ENCODE data around the gene SPO11. TPM values are rescaled to one million over a fixed set of nuclear protein-coding genes. Genes with fewer than 3 reads are reported as not detected.

Gene SPO11
- polyA plus RNA-seq, 1 experiment: not detected

GRCh38 chr20:57298457-57298856 lies 31.1 kb upstream of the SPO11 start:
- Histone ChIP-seq H3K4me3 (ENCODE audit: low read depth, low read length) (no peak overlapping the region), H3K27me3 (ENCODE audit: control insufficient read depth, insufficient read depth, low read length) (peaks cover 6% of the 10 kb centered on the region; the same call in 1 of the 2 replicates), H3K36me3 (ENCODE audit: control insufficient read depth, insufficient read depth, low read length) (no peaks in the 10 kb centered on the region)
- no peak for DNase-seq (ENCODE audit: low read depth)
- ChIA-PET CTCF (no interaction called here), POLR2A (no interaction called here)
- TF ChIP-seq CTCF (IDR thresholded peaks at IDR 0.05; ENCODE audit: insufficient read depth, low read depth, low read length): no peak

GRCh38 chr20:57301026-57301425 lies 28.6 kb upstream of the SPO11 start:
- H3K4me3 ChIP-seq (ENCODE audit: low read depth, low read length): no peak overlapping the region
- H3K27me3 ChIP-seq (ENCODE audit: control insufficient read depth, insufficient read depth, low read length): peaks cover 3% of the 10 kb centered on the region; the same call in 1 of the 2 replicates
- POLR2A ChIA-PET: no interaction called here
- no peak for TF ChIP-seq CTCF (IDR thresholded peaks at IDR 0.05; ENCODE audit: insufficient read depth, low read depth, low read length)
- no peaks in the 10 kb centered on the region for H3K36me3 ChIP-seq (ENCODE audit: control insufficient read depth, insufficient read depth, low read length)
- DNase-seq (ENCODE audit: low read depth): no peak
- CTCF ChIA-PET: no interaction called here

GRCh38 chr20:57306747-57307146 lies 22.9 kb upstream of the SPO11 start:
- no peak for DNase-seq (ENCODE audit: low read depth)
- Histone ChIP-seq H3K4me3 (ENCODE audit: low read depth, low read length) (no peak overlapping the region), H3K27me3 (ENCODE audit: control insufficient read depth, insufficient read depth, low read length) (peaks cover 4% of the 10 kb centered on the region), H3K36me3 (ENCODE audit: control insufficient read depth, insufficient read depth, low read length) (no peaks in the 10 kb centered on the region)
- ChIA-PET POLR2A (no interaction called here), CTCF (interaction anchor here (1.4 kb wide), 1 partner anchor 24 kb away, joined by 4 read pairs; no protein-coding TSS in a partner anchor)
- no peak for TF ChIP-seq CTCF (IDR thresholded peaks at IDR 0.05; ENCODE audit: insufficient read depth, low read depth, low read length)

GRCh38 chr20:57308451-57309271 lies 20.9 kb upstream of the SPO11 start:
- no peak for TF ChIP-seq CTCF (IDR thresholded peaks at IDR 0.05; ENCODE audit: insufficient read depth, low read depth, low read length)
- H3K27me3 ChIP-seq (ENCODE audit: control insufficient read depth, insufficient read depth, low read length): peaks cover 4% of the 10 kb centered on the region
- ChIA-PET POLR2A (no interaction called here), CTCF (interaction anchor here (1.3 to 1.7 kb wide), 2 partner anchors 14 to 216 kb away, joined by 3 read pairs; no protein-coding TSS in a partner anchor)
- no peak overlapping the region for H3K4me3 ChIP-seq (ENCODE audit: low read depth, low read length)
- H3K36me3 ChIP-seq (ENCODE audit: control insufficient read depth, insufficient read depth, low read length): no peaks in the 10 kb centered on the region
- DNase-seq (ENCODE audit: low read depth): no peak

GRCh38 chr20:57309544-57310115 lies 20.0 kb upstream of the SPO11 start:
- Histone ChIP-seq H3K27me3 (ENCODE audit: control insufficient read depth, insufficient read depth, low read length) (peaks cover 5% of the 10 kb centered on the region), H3K36me3 (ENCODE audit: control insufficient read depth, insufficient read depth, low read length) (no peaks in the 10 kb centered on the region), H3K4me3 (ENCODE audit: low read depth, low read length) (no peak overlapping the region)
- POLR2A ChIA-PET: no interaction called here
- no peak for DNase-seq (ENCODE audit: low read depth)
- no peak for TF ChIP-seq CTCF (IDR thresholded peaks at IDR 0.05; ENCODE audit: insufficient read depth, low read depth, low read length)
- CTCF ChIA-PET: interaction anchor here (1.3 to 1.7 kb wide), 2 partner anchors 13 to 217 kb away, joined by 3 read pairs; no protein-coding TSS in a partner anchor
